GM12891 (cell line): Measurements from ENCODE around the gene IFT27.

Source experiments
- PAX5 ChIP-seq: IDR thresholded peaks from 2 replicates; pipeline ENCODE4 v1.6.1; 2011; ENCODE audit warnings: low read length, moderate library complexity, mild to moderate bottlenecking; ENCODE audit not compliant: insufficient read depth, severe bottlenecking
- POLR2A ChIP-seq: IDR thresholded peaks from 2 replicates; pipeline ENCODE4 v1.6.1; 2011; ENCODE audit warnings: low read depth, low read length, control low read depth
- POLR2AphosphoS5 ChIP-seq: IDR thresholded peaks from 2 replicates; pipeline ENCODE4 v1.6.1; 2011; ENCODE audit warnings: low read depth, low read length, control low read depth
- SPI1 ChIP-seq: IDR thresholded peaks from 2 replicates; pipeline ENCODE4 v1.6.1; 2011; ENCODE audit warnings: low read depth, low read length, control low read depth

DNA sequence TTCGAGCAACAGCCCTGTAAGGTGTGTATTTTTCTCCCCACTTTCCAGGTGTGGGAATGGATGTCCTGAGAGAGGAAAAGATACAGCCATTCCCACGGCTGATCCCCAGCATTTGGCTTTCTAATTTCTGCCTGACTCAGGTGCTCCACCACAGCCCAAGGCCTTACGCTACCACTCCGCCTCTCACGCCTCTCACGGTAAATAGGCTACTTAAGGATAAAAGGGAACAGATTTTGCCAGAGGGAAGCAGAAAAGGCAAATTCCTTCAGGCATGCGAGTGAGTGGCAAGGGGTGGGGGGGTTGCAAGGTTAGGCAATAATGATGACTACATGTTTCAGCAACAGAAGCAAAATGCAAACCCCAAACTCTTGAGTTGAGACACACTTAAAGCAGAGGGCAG, 31.7 kb upstream of the IFT27 start:
- TF ChIP-seq POLR2A (no peak), PAX5 (no peak), POLR2AphosphoS5 (no peak), SPI1 (no peak)
